Left ventricle myocardium superior (tissue), 1 donor: ENCODE measurements around the gene AARS2. TPM values are rescaled to one million over a fixed set of nuclear protein-coding genes. Genes with fewer than 3 reads are reported as not detected.
"Not testable (repeated sequence)": the region's sequence is repeated elsewhere in the genome, so short reads cannot be mapped to it uniquely, and the experiment has no call there.

Experiments used
- ATAC-seq: fragments of 200-7000 bp; cut with Tn5 transposase; one replicate; pipeline ENCODE4 v1.9.1; 2020; ENCODE audit warnings: mild to moderate bottlenecking, moderate library complexity
- DNase-seq: peaks from one replicate; pipeline ENCODE4 v3.0.0-alpha.2; 2020
- intact Hi-C: fragments of 100-400 bp; cut with micrococcal nuclease; formaldehyde crosslinking; loops from one replicate; pipeline ENCODE4 v1.11.0; 2022
- long read RNA-seq: library from polyadenylated mRNA; unstranded; transcript quantifications from one replicate; pipeline ENCODE4 v2.0.0, GENCODE V29; 2021
- total RNA-seq: library from RNA; stranded (reverse); fragmentation: NEBNext Ultra II Directional; extraction: Animal tissue kit (Norgen Biotek cat#: 25700); gene quantifications from one replicate; pipeline ENCODE4 v1.2.1, GENCODE V29; 2021
- donor health status: DM: no; HTN: yes; CAD: no; lungs with severe emphysema.

AARS2 gene
- 11.5 TPM for total RNA-seq
- long read RNA-seq, transcript AARS2-201 (22 exons, 3,854 nt), result major isoform, 23 of 44 reads
- long read RNA-seq, partial matches to known transcripts, result 8 of 44 reads
- long read RNA-seq, other reads (novel, unspliced or antisense), result 13 of 44 reads

GRCh38 chr6:44312901-44313788, at the start of gene AARS2:
TSS of gene AARS2 (minus strand) at chr6:44313347. CDS start at chr6:44313323, 24 bp downstream.
- intact Hi-C loops, result loop anchor here (10.0 kb wide), 1 partner anchor 48 kb away; the partner anchor contains the start of gene NFKBIE
- DNase-seq (peak; percentile 92), ATAC-seq (peak; percentile 92)

DNA sequence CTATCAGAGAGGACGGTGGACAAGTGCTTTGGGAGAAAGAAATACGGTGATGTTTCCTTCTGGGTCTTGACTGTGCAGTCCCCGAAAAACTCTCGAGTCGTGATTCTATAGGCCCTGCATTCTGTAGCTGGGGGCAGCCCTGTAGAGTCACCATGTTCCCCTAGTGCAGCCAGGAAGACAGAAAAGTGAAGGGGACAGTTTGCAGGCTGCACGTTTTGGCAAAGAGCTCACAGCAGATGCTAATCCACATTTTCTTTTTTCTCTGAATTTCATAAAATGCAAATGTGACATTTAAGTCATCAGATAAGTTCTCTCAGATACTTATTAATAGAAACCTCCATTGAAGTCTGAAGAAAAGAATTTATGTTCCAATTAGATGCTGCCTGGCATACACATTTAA, 48.8 kb upstream of the AARS2 start:
- intact Hi-C loops, result no loop called here
- DNase-seq, result no peak
- no peak for ATAC-seq

DNA sequence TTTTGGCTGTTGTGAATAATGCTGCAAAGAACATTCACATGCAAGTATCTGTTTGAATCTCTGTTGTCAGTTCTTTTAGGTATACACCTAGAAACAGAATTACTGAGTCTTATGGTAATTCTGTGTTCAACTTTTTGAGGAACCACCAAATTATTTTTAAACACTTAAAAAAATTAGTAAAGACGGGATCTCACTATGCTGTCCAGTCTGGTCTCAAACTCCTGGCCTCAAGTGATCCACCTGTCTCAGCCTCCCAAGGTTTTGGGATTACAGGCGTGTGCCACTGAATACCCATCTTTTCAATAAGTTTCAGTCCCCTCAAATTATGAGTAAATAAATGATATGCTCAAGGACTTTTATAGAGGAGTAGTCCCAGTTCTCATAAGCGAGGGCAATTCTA, 46.8 kb upstream of the AARS2 start:
- intact Hi-C loops, result no loop called here
- ATAC-seq (no peak), DNase-seq (no peak)

DNA sequence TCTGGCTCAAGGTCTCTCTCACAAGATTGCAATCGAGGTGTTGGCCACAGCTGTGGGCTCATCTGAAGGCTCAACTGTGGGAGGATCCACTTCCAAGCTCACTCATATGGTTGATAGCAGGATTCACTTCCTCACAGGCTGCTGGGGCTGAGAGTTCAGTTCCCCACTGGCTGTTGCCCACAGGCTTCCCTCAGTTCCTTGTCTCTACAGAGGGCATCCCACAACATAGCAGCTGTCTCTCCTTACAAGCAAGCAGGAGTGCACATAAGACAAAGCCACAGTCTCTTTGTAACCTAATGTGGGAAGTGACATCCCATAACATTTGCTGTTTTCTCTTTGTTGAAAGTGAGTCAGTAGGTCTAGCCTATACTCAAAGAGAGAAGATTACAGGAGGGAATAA, 43.3 kb upstream of the AARS2 start:
- no peak for ATAC-seq
- DNase-seq, result no peak
- intact Hi-C loops, result no loop called here

GRCh38 chr6:44355640-44356039, 42.5 kb upstream of the AARS2 start:
- no peak for ATAC-seq
- DNase-seq, result no peak
- intact Hi-C loops, result no loop called here

GRCh38 chr6:44353336-44353735, 40.2 kb upstream of the AARS2 start:
- DNase-seq (no peak), ATAC-seq (no peak)
- intact Hi-C loops, result no loop called here

DNA sequence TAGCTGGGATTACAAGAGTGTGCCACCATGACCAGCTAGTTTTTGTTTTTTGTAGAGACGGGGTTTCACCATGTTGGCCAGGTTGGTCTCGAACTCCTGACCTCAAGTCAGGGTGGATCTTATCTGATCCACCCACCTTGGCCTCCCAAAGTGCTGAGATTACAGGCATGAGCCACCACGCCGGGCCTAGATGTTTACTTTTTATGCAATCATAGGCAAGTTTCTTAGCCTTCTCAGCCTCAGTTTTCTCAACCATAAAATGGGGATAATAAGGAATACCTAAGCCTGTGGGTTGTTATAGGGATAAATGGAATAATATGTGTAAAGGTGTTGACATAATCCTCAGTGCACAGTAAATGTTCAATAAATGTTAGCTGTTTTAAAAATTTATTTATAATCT, 39.1 kb upstream of the AARS2 start:
- ATAC-seq (no peak), DNase-seq (no peak)
- intact Hi-C loops, result no loop called here

DNA sequence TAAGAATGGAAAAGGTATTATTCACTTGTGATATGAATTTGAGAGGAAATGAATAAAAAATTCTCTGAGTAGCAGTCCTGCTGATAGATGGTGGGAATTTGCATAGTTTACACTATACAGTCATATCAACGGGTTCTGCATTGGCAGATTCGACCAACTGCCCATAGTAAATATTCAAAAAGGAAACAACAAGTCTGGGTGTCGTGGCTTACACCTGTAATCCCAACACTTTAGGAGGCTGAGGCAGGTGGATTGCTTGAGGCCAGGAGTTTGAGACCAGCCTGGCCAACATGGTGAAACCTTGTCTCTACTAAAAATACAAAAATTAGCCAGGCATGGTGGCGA, 37.5 kb upstream of the AARS2 start:
- DNase-seq, ATAC-seq, intact Hi-C loops: not testable (repeated sequence)

DNA sequence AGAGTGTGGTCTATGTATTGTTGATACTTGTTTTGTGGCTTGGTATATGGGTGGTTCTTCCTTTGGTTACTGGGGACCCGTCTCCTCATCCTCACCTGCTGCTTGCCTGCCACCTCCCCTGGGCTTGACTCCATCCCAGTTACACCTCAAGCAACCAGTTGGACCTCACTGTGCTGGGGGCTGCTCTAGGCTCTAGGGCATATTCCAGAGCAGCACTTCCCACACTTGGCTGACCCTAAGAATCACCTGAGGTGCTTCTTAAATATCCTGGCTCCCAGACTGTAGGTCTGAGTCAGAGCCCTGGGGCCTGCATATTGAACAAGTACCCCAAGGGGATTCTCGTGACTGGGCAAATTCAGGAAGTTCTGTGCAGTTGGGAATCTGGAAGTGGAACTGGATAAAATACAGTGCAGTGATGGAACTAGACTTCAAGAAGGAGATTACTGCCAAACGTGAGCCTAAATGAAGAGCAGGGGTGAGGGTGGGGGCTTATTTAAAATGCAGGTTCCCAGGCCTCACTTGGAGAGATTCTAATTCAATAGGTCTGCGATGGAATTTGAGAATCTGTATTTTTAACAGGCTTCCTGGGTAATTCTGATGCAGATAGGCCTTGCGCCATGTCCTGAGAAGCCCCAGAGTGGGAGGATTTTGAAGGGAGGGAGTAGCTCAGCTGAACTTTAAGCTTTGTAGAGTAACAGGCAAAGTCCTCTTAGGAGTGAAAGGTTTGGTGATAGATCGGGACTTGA, 36.9 kb upstream of the AARS2 start:
- no peak for DNase-seq
- intact Hi-C loops, result no loop called here
- ATAC-seq, result no peak

DNA sequence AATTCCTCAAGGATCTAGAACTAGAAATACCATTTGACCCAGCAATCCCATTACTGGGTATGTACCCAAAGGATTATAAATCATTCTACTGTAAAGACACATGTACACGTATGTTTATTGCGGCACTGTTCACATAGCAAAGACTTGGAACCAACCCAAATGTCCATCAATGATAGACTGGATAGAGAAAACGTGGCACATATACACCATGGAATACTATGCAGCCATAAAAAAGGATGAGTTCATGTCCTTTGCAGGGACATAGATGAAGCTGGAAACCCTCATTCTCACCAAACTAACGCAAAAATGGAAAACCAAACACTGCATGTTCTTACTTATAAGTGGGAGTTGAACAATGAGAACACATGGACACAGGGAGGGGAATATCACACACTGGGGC, 33.7 kb upstream of the AARS2 start:
- ATAC-seq, DNase-seq, intact Hi-C loops: not testable (repeated sequence)

DNA sequence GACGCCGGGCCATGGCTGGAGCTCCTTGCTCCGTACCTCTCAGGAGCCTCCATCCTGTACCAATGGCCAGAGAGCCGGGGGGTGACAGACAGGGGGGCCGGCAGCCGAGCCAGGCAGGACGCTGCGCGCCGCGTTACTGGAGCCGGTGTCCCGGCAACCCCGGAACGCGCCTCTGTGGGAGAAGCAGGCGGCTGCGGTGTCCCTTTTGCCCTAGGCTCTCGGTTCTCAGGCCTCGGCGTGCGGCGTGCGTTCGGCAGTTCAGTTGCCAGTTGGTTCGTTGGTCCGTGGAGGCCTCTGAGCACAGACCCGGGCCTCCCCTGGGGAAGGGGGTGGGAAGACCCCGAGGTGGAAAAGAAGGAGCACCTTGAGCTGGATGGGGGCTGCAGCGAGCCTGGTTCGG, 29.3 kb upstream of the AARS2 start, which contains the start of gene SPATS1:
SPATS1 (plus strand) TSS at position 162 of the 400 bp plus-strand sequence. CDS start 446 bp downstream, outside the sequence.
- DNase-seq (peak; percentile 54), ATAC-seq (peak; percentile 58)
- intact Hi-C loops, result no loop called here

DNA sequence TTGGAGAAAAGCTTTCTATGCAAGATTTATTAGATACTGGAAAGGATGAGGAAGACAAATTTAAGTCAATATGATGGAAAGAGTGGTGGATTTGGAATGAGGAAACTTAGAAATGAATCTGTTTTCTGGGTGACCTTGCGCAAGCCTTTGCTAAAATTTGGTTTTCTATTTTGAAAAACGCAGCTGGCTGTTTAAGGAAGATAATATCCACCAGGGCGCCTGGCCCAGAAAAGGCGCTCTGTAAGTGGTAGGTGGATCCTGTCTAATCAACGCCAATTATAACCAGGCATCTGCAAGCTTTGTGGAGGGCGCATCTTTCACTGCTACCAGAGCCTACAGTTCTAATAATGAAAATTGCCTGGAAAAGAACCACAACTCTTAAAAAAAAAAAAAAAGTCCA, 28.9 kb upstream of the AARS2 start:
- ATAC-seq, result peak; percentile 67
- peak; percentile 32 for DNase-seq
- intact Hi-C loops, result no loop called here

DNA sequence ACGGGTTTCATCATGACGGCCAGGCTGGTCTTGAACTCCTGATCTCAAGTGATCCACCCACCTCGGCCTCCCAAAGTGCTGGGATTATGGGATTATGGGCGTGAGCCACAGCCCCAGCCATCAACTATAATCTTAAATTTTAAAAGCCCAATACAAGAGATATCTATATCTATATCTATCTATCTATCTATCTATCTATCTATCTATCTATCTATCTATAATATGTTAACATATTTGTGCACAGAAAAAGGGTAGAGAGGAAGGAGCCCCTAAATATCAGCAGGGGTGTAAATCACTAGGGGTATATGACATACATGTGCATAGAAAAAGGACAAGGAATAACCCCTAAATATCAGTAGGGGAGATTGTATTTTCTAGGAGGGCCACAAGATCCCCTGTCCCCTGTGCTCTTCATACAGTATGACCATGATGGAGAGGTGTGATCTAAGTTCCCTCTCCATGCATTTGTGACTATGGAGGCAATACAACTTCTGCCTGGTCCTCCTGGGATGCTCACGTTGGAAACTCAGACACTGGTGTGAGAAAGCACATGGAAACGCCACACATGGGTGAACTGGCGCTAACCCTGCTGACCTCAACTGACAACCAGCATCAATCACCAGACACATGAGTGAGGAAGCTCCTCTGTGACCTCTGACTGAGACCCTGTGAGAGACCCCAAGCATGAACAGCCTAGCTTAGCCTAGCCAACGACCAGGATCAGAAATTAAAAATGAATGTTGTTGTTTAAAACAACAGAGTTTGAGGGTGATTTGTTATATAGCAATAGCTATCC, 28.1 kb upstream of the AARS2 start:
- DNase-seq (no peak), ATAC-seq (no peak)
- intact Hi-C loops, result no loop called here

- DNase-seq (no peak), ATAC-seq (no peak)
- intact Hi-C loops, result loop anchor here (5.0 kb wide), 1 partner anchor 73 kb away; the partner anchor contains the start of gene NFKBIE
These were observed 26.8 kb upstream of the AARS2 start for GRCh38 chr6:44339763-44340625.

DNA sequence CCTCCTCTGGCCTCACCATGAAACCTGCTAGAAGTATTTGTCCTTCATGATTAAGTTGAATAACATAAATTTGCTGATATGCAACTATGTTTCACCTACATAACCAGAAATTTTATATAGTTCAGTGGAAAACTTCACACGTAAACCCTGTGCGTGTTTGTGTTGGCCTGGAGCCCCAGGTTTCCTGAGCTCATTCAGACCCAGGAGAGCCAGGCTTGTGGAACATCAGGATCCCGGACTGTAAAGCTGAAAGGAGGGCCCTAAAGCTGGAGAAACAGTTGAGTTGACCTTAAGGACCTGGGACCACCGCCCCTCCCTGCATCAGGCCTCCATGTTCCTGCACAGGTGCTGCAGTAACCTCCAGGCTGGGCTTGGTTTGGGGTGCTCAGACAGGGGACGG, 26.2 kb upstream of the AARS2 start:
- intact Hi-C loops, result loop anchor here (5.0 kb wide), 1 partner anchor 72 kb away; the partner anchor contains the start of gene NFKBIE
- ATAC-seq, result no peak

DNA sequence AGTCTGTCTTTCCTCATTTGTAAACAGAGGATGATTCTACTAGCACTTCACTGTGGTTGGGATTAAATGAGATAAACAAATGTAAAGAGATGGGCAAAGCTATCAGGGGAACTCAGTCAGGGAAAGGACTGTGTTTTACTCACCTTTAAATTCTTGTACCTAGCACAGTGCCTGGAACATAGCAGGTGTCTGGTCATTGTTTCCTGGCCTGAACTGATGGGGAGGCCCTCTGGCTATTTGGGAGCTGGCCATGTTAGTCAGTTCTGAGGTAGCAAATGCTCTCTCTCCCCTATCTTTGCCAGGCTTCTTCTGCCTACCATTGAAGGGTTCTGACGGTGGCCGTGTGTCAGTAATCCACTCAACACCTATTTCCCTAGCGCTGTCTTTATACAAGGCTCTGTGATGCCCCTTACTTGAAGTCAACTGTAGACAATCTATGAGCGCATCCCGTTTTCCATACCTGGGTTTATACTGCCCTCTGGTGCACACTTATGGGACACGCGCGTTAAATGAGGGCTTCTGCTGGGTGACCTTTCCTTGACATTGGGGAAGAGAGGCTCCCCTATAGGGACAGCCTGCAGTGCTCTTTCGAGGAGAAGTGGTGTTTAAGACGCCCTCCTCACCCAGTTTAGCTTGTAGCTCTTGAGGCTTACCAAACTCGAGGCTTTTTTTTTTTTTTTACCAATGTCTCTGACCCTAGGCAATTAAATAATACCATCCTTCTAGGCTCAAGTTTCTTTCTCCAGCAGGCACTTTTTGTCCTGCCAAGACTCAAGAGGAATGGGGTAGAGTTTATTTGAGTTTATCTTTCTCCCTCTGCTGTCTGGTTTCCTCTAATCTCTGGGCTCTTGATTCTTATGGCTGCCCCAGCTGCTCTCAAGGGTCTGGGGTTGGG, 25.3 kb upstream of the AARS2 start:
- intact Hi-C loops, result loop anchor here (5.0 kb wide), 1 partner anchor 71 kb away; the partner anchor contains the start of gene NFKBIE
- ATAC-seq, result peak; percentile 80
- DNase-seq, result peak; percentile 55

More for the DNA sequence above, 26.2 kb upstream of the AARS2 start:
- no peak for DNase-seq

DNA sequence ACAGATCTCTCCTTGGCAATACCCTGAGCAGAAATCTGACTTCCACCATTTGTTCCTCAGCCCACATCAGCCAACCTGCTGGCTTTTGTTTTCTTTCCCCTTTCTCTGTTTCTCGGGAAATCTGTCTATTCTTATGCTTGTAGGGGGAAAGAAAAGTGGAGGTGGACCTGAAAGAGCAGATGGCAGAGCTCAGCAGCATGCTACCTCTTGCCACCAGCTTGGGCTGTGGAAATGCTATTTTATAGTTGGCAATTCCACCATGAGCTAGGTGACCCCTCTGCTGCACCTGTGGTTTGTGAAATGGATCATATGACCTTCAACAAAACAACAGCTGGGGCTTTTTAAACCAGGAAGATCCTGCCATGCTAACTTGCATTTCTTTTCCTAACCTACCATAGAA, 22.5 kb upstream of the AARS2 start:
- DNase-seq (no peak), ATAC-seq (no peak)
- intact Hi-C loops, result loop anchor here (5.0 kb wide), 1 partner anchor 68 kb away; the partner anchor contains the start of gene NFKBIE
